HCT116 (cell line): Measurements from ENCODE around the gene LOXL1. TPM values are rescaled to one million over a fixed set of nuclear protein-coding genes. Genes with fewer than 3 reads are reported as not detected.

ENCODE experiments used
- ATAC-seq: fragments of 200-7000 bp; cut with Tn5 transposase; 2 replicates; pipeline ENCODE4 v1.9.1; 2020; ENCODE audit warnings: mild to moderate bottlenecking, moderate library complexity
- BruUV-seq: library from RNA; stranded (reverse); fragments of 400-500 nt; replicated peaks from 2 replicates; lab custom pipeline; 2021; lab: Mats Ljungman, UMichigan
- CTCF ChIA-PET: fragments of 300-600 bp; sonication (Branson Sonifier 250); formaldehyde crosslinking; loops from one replicate; lab custom pipeline; 2021; ENCODE audit warnings: antibody characterized with exemption; lab: Charles Lee
- POLR2A ChIA-PET: fragments of 300-600, 350-600 bp; sonication (Branson Sonifier 250); formaldehyde crosslinking; loops from one replicate; lab custom pipeline; 2021; ENCODE audit warnings: antibody characterized with exemption; lab: Charles Lee
- RAD21 ChIA-PET, 2 experiments: fragments of 300-600 bp; sonication (Branson Sonifier 250); formaldehyde crosslinking; loops; one replicate each; lab custom pipeline; 2023; ENCODE audit warnings: low total read pairs in 2 of 2; ENCODE audit not compliant: uncharacterized antibody in 2 of 2, unreplicated experiment in 2 of 2, low non-redundant PET in 1 of 2; lab: Charles Lee
- DNase-seq: peaks from one replicate; pipeline ENCODE4 v3.0.0-alpha.2; 2010; ENCODE audit warnings: low read depth, low spot score
- H2AFZ ChIP-seq: fragments of 200-600 bp; shearing (Covaris generic), sonication (generic); 2 replicates; pipeline ENCODE4 v1.6.1; 2017; ENCODE audit warnings: low read depth, mixed run types, mixed read lengths, antibody characterized with exemption, low read length; ENCODE audit not compliant: poor library complexity, severe bottlenecking
- H3K27ac ChIP-seq: 2 replicates; pipeline ENCODE4 v1.5.1; 2012; ENCODE audit warnings: low read depth, low read length
- H3K27me3 ChIP-seq: fragments of 200-600 bp; sonication (generic); 2 replicates; pipeline ENCODE4 v1.6.1; 2016; ENCODE audit warnings: mixed run types, low read length, mixed read lengths; ENCODE audit not compliant: insufficient read depth
- H3K36me3 ChIP-seq, 2 experiments: fragments of 200-500 bp in 1 of 2; fragments of 200-600 bp in 1 of 2; sonication (Bioruptor generic) in 1 of 2; sonication (generic) in 1 of 2; 2 replicates each; pipeline versions ENCODE4 v1.5.1 to v1.6.1; 2014 to 2016; ENCODE audit warnings: low read length in 2 of 2, inconsistent platforms in 1 of 2, mixed read lengths in 1 of 2, mixed run types in 1 of 2; ENCODE audit not compliant: insufficient read depth in 2 of 2, control insufficient read depth in 1 of 2
- H3K4me1 ChIP-seq, 2 experiments: fragments of 200-600 bp in 1 of 2; sonication (generic) in 1 of 2; 2 replicates each; pipeline versions ENCODE4 v1.5.1 to v1.6.1; 2012 to 2017; ENCODE audit warnings: low read length in 2 of 2, inconsistent platforms in 1 of 2, mild to moderate bottlenecking in 1 of 2, mixed read lengths in 1 of 2, mixed run types in 1 of 2, moderate library complexity in 1 of 2; ENCODE audit not compliant: insufficient read depth in 2 of 2, control insufficient read depth in 1 of 2
- H3K4me2 ChIP-seq: fragments of 200-600 bp; sonication (generic); 2 replicates; pipeline ENCODE4 v1.6.1; 2017; ENCODE audit warnings: mixed run types, low read length, mixed read lengths
- H3K4me3 ChIP-seq, 2 experiments: fragments of 200-600 bp in 1 of 2; sonication (generic) in 1 of 2; replicated peaks in 1 of 2; 2 replicates each; pipeline ENCODE4 v1.5.1; 2011 to 2016; ENCODE audit warnings: low read length in 2 of 2, control low read depth in 1 of 2, low read depth in 1 of 2, mild to moderate bottlenecking in 1 of 2, mixed read lengths in 1 of 2, mixed run types in 1 of 2
- H3K79me2 ChIP-seq: fragments of 200-600 bp; sonication (generic); 2 replicates; pipeline ENCODE4 v1.6.1; 2017; ENCODE audit warnings: mild to moderate bottlenecking, mixed run types, low read length, moderate library complexity, mixed read lengths; ENCODE audit not compliant: insufficient read depth
- H3K9ac ChIP-seq: fragments of 200-600 bp; sonication (generic); 2 replicates; pipeline ENCODE4 v1.6.1; 2016; ENCODE audit warnings: low read length, mixed read lengths
- H3K9me2 ChIP-seq: fragments of 200-600 bp; sonication (generic), shearing (Covaris generic); 2 replicates; pipeline ENCODE4 v1.6.1; 2017; ENCODE audit warnings: mixed run types, mild to moderate bottlenecking, moderate library complexity; ENCODE audit not compliant: insufficient read depth
- H3K9me3 ChIP-seq, 2 experiments: fragments of 200-500 bp in 1 of 2; fragments of 200-600 bp in 1 of 2; sonication (Bioruptor generic) in 1 of 2; sonication (generic) in 1 of 2; 2 replicates each; pipeline ENCODE4 v1.6.1; 2014 to 2017; ENCODE audit warnings: low read length in 2 of 2, mixed read lengths in 2 of 2, inconsistent platforms in 1 of 2, low read depth in 1 of 2, mild to moderate bottlenecking in 1 of 2, mixed run types in 1 of 2, moderate library complexity in 1 of 2; ENCODE audit not compliant: control insufficient read depth in 1 of 2, insufficient read depth in 1 of 2
- H4K20me1 ChIP-seq: fragments of 200-600 bp; sonication (generic), shearing (Covaris generic); 2 replicates; pipeline ENCODE4 v1.6.1; 2017; ENCODE audit warnings: mixed run types, mild to moderate bottlenecking, moderate library complexity; ENCODE audit not compliant: insufficient read depth
- EGR1 ChIP-seq: IDR thresholded peaks from 2 replicates; pipeline ENCODE4 v1.6.1; 2012; ENCODE audit warnings: low read depth
- ELF1 ChIP-seq: IDR thresholded peaks from 2 replicates; pipeline ENCODE4 v1.6.1; 2012; ENCODE audit warnings: low read depth, borderline replicate concordance
- EZH2 ChIP-seq: fragments of 200-600 bp; sonication (generic); IDR thresholded peaks from 2 replicates; pipeline ENCODE4 v1.6.1; 2017; ENCODE audit warnings: antibody characterized with exemption, mixed run types
- EZH2phosphoT487 ChIP-seq: fragments of 200-600 bp; IDR thresholded peaks from 2 replicates; pipeline ENCODE4 v1.6.1; 2018; ENCODE audit warnings: antibody characterized with exemption, borderline replicate concordance
- FOSL1 ChIP-seq: IDR thresholded peaks from 2 replicates; pipeline ENCODE4 v1.6.1; 2012; ENCODE audit warnings: low read depth
- JUND ChIP-seq: IDR thresholded peaks from 2 replicates; pipeline ENCODE4 v1.6.1; 2012
- POLR2AphosphoS5 ChIP-seq: IDR thresholded peaks from 2 replicates; pipeline ENCODE4 v1.6.1; 2011; ENCODE audit warnings: mild to moderate bottlenecking, low read depth, low read length, moderate library complexity
- SP1 ChIP-seq: IDR thresholded peaks from 2 replicates; pipeline ENCODE4 v1.6.1; 2012; ENCODE audit warnings: low read depth
- TCF7L2 ChIP-seq: IDR thresholded peaks from 2 replicates; pipeline ENCODE4 v1.7.0; 2011; ENCODE audit warnings: borderline replicate concordance, inconsistent platforms; ENCODE audit not compliant: insufficient read depth, insufficient read length; ENCODE audit errors: extremely low read depth
- YY1 ChIP-seq: IDR thresholded peaks from 2 replicates; pipeline ENCODE4 v1.6.1; 2011; ENCODE audit warnings: low read length, low read depth, moderate library complexity, mild to moderate bottlenecking; ENCODE audit not compliant: insufficient replicate concordance; ENCODE audit errors: extremely low read depth
- ZFX ChIP-seq: fragments of 450-650 bp; IDR thresholded peaks from 2 replicates; pipeline ENCODE4 v1.6.1; 2017
- ZNF274 ChIP-seq: fragments of 200-500 bp; sonication (Bioruptor generic); IDR thresholded peaks from 2 replicates; pipeline ENCODE4 v1.6.1; 2014; ENCODE audit warnings: mild to moderate bottlenecking, low read depth, low read length, inconsistent platforms
- intact Hi-C: fragments of 100-400 bp; cut with micrococcal nuclease; formaldehyde crosslinking; loops from 2 replicates; pipeline ENCODE4 v1.10.0; 2022
- total RNA-seq: library from RNA; stranded (reverse); gene quantifications from one replicate; pipeline ENCODE4 v1.2.1, GENCODE V29; 2021; ENCODE audit not compliant: unreplicated experiment
- TF ChIP-seq, protein P1 (sequence below): IDR thresholded peaks from 2 replicates; pipeline ENCODE4 v1.6.1; 2012
- TF ChIP-seq, protein P2 (sequence below): IDR thresholded peaks from 2 replicates; pipeline ENCODE4 v1.6.1; 2012
- TF ChIP-seq, protein P3 (sequence below): IDR thresholded peaks from 2 replicates; pipeline ENCODE4 v1.6.1; 2012; ENCODE audit warnings: low read depth

Gene LOXL1
- total RNA-seq, 1 experiment from 2014 or later: 14.9 TPM

DNA sequence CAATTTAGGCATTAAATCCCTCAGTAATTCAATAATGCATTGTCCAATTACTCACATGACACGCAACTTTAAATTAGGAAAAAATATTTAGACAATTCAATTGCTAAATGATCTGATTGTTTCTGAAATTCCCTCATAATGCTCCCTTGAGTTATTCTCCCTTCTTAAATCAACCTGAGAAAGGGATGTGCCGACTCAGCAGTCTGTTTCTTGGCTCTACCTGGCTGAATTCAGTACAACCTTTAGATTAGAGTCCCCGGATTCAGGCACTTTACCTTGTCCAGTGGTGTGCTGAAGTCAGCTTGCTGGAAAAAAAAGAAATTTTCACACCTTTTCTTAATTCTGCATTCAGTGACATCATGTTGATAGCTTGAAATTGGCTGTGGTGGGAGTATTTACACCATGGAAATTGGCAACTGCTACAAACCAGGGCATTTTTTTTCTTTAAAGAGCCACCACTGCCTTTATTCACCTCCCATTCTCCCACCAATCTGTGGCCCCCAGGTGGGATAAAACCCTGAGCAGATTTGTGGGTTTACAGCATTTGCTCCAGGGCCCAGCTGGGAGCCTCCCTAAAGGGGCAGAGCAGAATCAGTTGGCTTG is 20.9 kb upstream of the LOXL1 start:
- Histone ChIP-seq H3K79me2 (no peaks in the 10 kb centered on the region), H3K9me3 (no peaks in the 10 kb centered on the region), H3K4me2 (no peak overlapping the region), H3K27me3 (no peaks in the 10 kb centered on the region), H4K20me1 (no peaks in the 10 kb centered on the region), H3K4me3 (no peak overlapping the region), H3K4me1 (no peaks in the 10 kb centered on the region), H3K27ac (no peak overlapping the region), H2AFZ (no peak overlapping the region), H3K9ac (no peak overlapping the region), H3K36me3 (no peaks in the 10 kb centered on the region), H3K9me2 (no peaks in the 10 kb centered on the region)
- intact Hi-C loops: loop anchor here (5.0 kb wide), 1 partner anchor 598 kb away; no protein-coding TSS in a partner anchor
- ChIA-PET RAD21 (interaction anchor here in 1 of 2 experiments (0.6 kb wide), 1 partner anchor 583 kb away, joined by 3 read pairs; no protein-coding TSS in a partner anchor), POLR2A (no interaction called here), CTCF (interaction anchor here (2.2 to 3.4 kb wide), 4 partner anchors 8 to 200 kb away, joined by 6 to 30 read pairs (median 10); partner anchors contain the start of gene TBC1D21)
- no peak for TF ChIP-seq YY1
- TF ChIP-seq, protein P1, sequence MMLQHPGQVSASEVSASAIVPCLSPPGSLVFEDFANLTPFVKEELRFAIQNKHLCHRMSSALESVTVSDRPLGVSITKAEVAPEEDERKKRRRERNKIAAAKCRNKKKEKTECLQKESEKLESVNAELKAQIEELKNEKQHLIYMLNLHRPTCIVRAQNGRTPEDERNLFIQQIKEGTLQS: no peak
- no TSS peak for BruUV-seq
- ATAC-seq: no peak
- no peak for DNase-seq

DNA sequence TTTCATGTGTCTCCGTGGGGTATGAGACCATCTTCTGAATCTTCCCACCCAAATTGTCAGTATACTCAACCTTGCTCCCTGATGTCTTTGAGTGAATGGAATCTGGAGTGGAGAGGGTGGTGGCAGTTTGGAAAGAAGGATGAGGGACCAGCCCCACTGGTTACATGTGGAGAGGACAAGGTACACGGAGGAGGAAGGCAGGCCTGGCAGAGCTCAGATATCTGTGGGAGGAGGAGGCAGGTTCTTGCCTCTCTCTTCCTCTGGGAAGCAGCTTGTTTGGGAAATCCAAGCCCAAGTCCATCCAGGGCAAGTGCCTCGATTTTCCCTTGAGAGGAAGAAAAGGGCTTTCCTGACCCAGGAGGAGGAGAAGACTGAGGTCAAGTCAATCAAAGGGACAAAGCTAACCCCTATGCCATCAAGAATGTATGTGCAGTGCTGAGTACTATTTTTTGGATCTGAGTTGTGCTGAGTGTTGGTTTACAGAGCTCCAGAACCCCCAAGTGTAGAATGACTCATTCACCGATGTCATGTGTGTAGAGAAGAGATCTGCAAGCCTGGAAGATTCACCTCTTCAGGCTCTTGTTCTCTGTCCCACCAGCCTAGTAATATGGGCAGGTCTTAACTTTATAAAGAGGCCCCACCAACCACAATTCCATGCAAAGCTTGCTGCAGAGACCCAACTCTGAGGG is 19.8 kb upstream of the LOXL1 start:
- H3K9ac ChIP-seq: no peak overlapping the region
- H3K79me2 ChIP-seq: no peaks in the 10 kb centered on the region
- no peaks in the 10 kb centered on the region for H3K9me3 ChIP-seq
- H3K9me2 ChIP-seq: no peaks in the 10 kb centered on the region
- no peak overlapping the region for H3K4me3 ChIP-seq
- no peaks in the 10 kb centered on the region for H3K36me3 ChIP-seq
- H4K20me1 ChIP-seq: no peaks in the 10 kb centered on the region
- CTCF ChIA-PET: interaction anchor here (2.1 to 3.4 kb wide), 4 partner anchors 9 to 201 kb away, joined by 6 to 30 read pairs (median 10); partner anchors contain the start of gene TBC1D21
- H2AFZ ChIP-seq: no peak overlapping the region
- no peak overlapping the region for H3K27ac ChIP-seq
- intact Hi-C loops: loop anchor here (5.0 kb wide), 1 partner anchor 599 kb away; no protein-coding TSS in a partner anchor
- BruUV-seq: no TSS peak
- POLR2A ChIA-PET: no interaction called here
- no peak for ATAC-seq
- no peak for DNase-seq
- H3K27me3 ChIP-seq: no peaks in the 10 kb centered on the region
- no peaks in the 10 kb centered on the region for H3K4me1 ChIP-seq
- no peak overlapping the region for H3K4me2 ChIP-seq
- RAD21 ChIA-PET: no interaction called here
- no peak for TF ChIP-seq EGR1
- TF ChIP-seq FOSL1: no peak
- TF ChIP-seq YY1: no peak
- TF ChIP-seq TCF7L2: no peak
- TF ChIP-seq, protein P1: no peak
- TF ChIP-seq ZNF274: no peak
- TF ChIP-seq EZH2: no peak
- TF ChIP-seq ZFX: no peak
- TF ChIP-seq SP1: no peak
- TF ChIP-seq ELF1: no peak
- TF ChIP-seq JUND: no peak
- TF ChIP-seq, protein P2, sequence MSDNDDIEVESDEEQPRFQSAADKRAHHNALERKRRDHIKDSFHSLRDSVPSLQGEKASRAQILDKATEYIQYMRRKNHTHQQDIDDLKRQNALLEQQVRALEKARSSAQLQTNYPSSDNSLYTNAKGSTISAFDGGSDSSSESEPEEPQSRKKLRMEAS: no peak
- no peak for TF ChIP-seq POLR2AphosphoS5
- no peak for TF ChIP-seq EZH2phosphoT487
- TF ChIP-seq, protein P3, sequence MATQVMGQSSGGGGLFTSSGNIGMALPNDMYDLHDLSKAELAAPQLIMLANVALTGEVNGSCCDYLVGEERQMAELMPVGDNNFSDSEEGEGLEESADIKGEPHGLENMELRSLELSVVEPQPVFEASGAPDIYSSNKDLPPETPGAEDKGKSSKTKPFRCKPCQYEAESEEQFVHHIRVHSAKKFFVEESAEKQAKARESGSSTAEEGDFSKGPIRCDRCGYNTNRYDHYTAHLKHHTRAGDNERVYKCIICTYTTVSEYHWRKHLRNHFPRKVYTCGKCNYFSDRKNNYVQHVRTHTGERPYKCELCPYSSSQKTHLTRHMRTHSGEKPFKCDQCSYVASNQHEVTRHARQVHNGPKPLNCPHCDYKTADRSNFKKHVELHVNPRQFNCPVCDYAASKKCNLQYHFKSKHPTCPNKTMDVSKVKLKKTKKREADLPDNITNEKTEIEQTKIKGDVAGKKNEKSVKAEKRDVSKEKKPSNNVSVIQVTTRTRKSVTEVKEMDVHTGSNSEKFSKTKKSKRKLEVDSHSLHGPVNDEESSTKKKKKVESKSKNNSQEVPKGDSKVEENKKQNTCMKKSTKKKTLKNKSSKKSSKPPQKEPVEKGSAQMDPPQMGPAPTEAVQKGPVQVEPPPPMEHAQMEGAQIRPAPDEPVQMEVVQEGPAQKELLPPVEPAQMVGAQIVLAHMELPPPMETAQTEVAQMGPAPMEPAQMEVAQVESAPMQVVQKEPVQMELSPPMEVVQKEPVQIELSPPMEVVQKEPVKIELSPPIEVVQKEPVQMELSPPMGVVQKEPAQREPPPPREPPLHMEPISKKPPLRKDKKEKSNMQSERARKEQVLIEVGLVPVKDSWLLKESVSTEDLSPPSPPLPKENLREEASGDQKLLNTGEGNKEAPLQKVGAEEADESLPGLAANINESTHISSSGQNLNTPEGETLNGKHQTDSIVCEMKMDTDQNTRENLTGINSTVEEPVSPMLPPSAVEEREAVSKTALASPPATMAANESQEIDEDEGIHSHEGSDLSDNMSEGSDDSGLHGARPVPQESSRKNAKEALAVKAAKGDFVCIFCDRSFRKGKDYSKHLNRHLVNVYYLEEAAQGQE: no peak
